Lower lobe of right lung (tissue), 2 donors: Measurements from ENCODE around the gene ZNRF1. TPM values are rescaled to one million over a fixed set of nuclear protein-coding genes. Genes with fewer than 3 reads are reported as not detected.
"Not testable (repeated sequence)": the region's sequence is repeated elsewhere in the genome, so short reads cannot be mapped to it uniquely, and the experiment has no call there.

Experiments used
- ATAC-seq, 2 donors: fragments of 200-7000 bp; cut with Tn5 transposase; one replicate each; pipeline ENCODE4 v1.9.1; 2020 to 2022; ENCODE audit warnings: mild to moderate bottlenecking in 2 of 2, moderate library complexity in 2 of 2
- DNase-seq: peaks from one replicate; pipeline ENCODE4 v3.0.0-alpha.2; 2020
- H3K27ac ChIP-seq: fragments of 200-600 bp; one replicate; pipeline ENCODE4 v1.8.0; 2022
- H3K27me3 ChIP-seq: fragments of 200-600 bp; one replicate; pipeline ENCODE4 v1.8.0; 2022; ENCODE audit warnings: low read depth
- H3K36me3 ChIP-seq: fragments of 200-600 bp; one replicate; pipeline ENCODE4 v1.8.0; 2022; ENCODE audit warnings: mild to moderate bottlenecking
- H3K4me1 ChIP-seq: fragments of 200-600 bp; one replicate; pipeline ENCODE4 v1.8.0; 2022
- H3K4me3 ChIP-seq: fragments of 200-600 bp; one replicate; pipeline ENCODE4 v1.8.0; 2022; ENCODE audit warnings: mild to moderate bottlenecking
- H3K9me3 ChIP-seq: fragments of 200-600 bp; one replicate; pipeline ENCODE4 v1.8.0; 2022
- CTCF ChIP-seq: fragments of 200-600 bp; IDR thresholded peaks from one replicate; pipeline ENCODE4 v1.8.0; 2022; ENCODE audit warnings: antibody characterized with exemption, mild to moderate bottlenecking
- intact Hi-C: fragments of 100-400 bp; cut with DNase I; formaldehyde crosslinking; loops from one replicate; pipeline ENCODE4 v1.11.0; 2022
- total RNA-seq: library from RNA; stranded (reverse); fragmentation: NEBNext Ultra II Directional; extraction: Animal tissue kit (Norgen Biotek cat#: 25700); gene quantifications from one replicate; pipeline ENCODE4 v1.2.1, GENCODE V29; 2021
- donor health status: DM: no; HTN: yes; CAD: no; lungs with severe emphysema.

ZNRF1 gene
- total RNA-seq, 1 donor from 2014 or later: 23.5 TPM

- H3K27ac ChIP-seq: peak within 1 kb of the TSS; percentile 82
- ATAC-seq: peak; percentile 100
- H3K9me3 ChIP-seq: no peaks in the 10 kb centered on the region
- H3K36me3 ChIP-seq: no peaks in the 10 kb centered on the region
- peak within 1 kb of the TSS; percentile 80 for H3K4me3 ChIP-seq
- peak; percentile 100 for DNase-seq
- H3K27me3 ChIP-seq: no peaks in the 10 kb centered on the region
- intact Hi-C loops: no loop called here
- H3K4me1 ChIP-seq: peaks cover 6% of the 10 kb centered on the region
- TF ChIP-seq CTCF: no peak
These were observed 14.1 kb upstream of the ZNRF1 start, which contains the start of gene WDR59 for GRCh38 chr16:74984529-74985296. TSS of gene WDR59 (minus strand) at chr16:74985123. CDS start at chr16:74985017, 106 bp downstream.

- H3K27me3 ChIP-seq: no peaks in the 10 kb centered on the region
- intact Hi-C loops: no loop called here
- no peak overlapping the region for H3K4me3 ChIP-seq
- H3K27ac ChIP-seq: no peak overlapping the region
- H3K36me3 ChIP-seq: no peaks in the 10 kb centered on the region
- peaks cover 6% of the 10 kb centered on the region for H3K4me1 ChIP-seq
- DNase-seq (no peak), ATAC-seq (no peak)
- H3K9me3 ChIP-seq: no peaks in the 10 kb centered on the region
- TF ChIP-seq CTCF: no peak
These were observed 11.7 kb upstream of the ZNRF1 start for GRCh38 chr16:74987027-74987681.

- H3K27ac ChIP-seq, H3K4me1 ChIP-seq, DNase-seq, H3K36me3 ChIP-seq, H3K27me3 ChIP-seq, ATAC-seq, H3K9me3 ChIP-seq, intact Hi-C loops, H3K4me3 ChIP-seq: not testable (repeated sequence)
These were observed 9.0 kb upstream of the ZNRF1 start for GRCh38 chr16:74989864-74990263.

GRCh38 chr16:74990832-74991231 lies 8.0 kb upstream of the ZNRF1 start:
- no peak overlapping the region for H3K27ac ChIP-seq
- TF ChIP-seq CTCF: no peak
- ATAC-seq (no peak), DNase-seq (no peak)
- H3K36me3 ChIP-seq: no peaks in the 10 kb centered on the region
- H3K27me3 ChIP-seq: no peaks in the 10 kb centered on the region
- no peak overlapping the region for H3K4me3 ChIP-seq
- no peaks in the 10 kb centered on the region for H3K4me1 ChIP-seq
- no peaks in the 10 kb centered on the region for H3K9me3 ChIP-seq
- intact Hi-C loops: no loop called here

- no peaks in the 10 kb centered on the region for H3K36me3 ChIP-seq
- H3K4me1 ChIP-seq: no peaks in the 10 kb centered on the region
- no peak for ATAC-seq
- no peaks in the 10 kb centered on the region for H3K9me3 ChIP-seq
- H3K27me3 ChIP-seq: no peaks in the 10 kb centered on the region
- TF ChIP-seq CTCF: no peak
- DNase-seq: no peak
- no peak overlapping the region for H3K27ac ChIP-seq
- H3K4me3 ChIP-seq: no peak overlapping the region
- intact Hi-C loops: no loop called here
These were observed 7.6 kb upstream of the ZNRF1 start for GRCh38 chr16:74991268-74991592.
